ENCODE data around the gene SLC25A2.
"Not testable (repeated sequence)": the region's sequence is repeated elsewhere in the genome, so short reads cannot be mapped to it uniquely, and the experiment has no call there.

SLC25A2 gene

GRCh38 chr5:141316963-141317362 lies 13.1 kb upstream of the SLC25A2 start:
- DNase-seq: not testable (repeated sequence)

GRCh38 chr5:141313711-141314110 lies 9.9 kb upstream of the SLC25A2 start:
- no peak for DNase-seq

DNA sequence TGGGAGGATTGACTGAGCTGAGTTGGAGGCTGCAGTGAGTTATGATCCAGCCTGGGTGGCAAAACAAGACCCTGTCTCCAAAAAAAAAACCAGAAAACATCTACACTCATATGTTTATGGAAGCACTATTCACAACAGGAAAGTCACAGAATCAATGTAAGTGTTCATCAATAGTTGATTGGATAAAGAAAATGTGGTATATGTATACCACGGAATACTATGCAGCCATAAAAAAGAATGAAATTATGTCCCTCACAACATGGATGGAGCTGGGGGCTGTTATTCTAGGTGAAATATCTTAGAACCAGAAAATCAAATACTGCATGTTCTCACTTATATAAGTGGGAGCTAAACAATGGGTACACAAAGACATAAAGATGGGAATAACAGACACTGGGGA lies 2.8 kb upstream of the SLC25A2 start:
- DNase-seq: no peak

DNA sequence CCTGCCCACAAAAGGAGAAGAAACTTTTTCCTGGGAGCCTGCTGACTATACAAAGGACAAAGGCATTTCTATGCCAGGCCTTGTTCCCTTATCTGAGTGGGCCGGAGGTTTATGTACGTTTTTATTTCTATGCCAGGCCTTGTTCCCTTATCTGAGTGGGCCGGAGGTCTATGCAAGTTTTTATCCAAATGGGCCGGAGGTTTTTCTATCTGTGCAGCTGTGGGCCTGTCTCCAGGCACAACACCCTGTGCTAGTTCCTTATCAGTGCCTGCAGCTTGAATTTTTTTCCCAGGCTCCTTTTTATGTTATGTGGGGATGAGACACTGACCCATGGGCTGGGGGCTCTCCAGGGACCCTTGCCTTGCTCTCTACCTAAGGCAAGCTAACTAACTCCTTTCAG lies 5.5 kb downstream of the SLC25A2 start:
- DNase-seq: no peak

GRCh38 chr5:141272906-141273305 lies 30.9 kb downstream of the SLC25A2 start:
- DNase-seq: no peak

DNA sequence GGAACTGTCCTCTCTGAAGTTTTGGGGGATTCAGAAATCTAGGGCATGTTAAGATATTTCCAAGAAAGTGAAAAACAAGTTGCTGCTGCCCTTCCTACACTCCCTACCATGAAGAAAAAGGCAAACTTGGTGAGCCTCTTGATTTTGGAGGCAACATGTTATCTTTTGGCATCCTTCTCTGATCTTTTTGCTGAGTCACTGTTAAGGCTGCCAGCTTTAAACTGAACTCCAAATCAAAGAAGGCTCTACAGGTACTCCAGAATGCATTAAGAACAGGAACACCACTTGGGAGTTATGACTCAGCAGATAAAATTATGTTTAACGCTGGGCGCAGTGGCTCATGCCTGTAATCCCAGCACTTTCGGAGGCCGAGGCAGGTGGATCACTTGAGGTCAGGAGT lies 34.7 kb downstream of the SLC25A2 start:
- DNase-seq: no peak

DNA sequence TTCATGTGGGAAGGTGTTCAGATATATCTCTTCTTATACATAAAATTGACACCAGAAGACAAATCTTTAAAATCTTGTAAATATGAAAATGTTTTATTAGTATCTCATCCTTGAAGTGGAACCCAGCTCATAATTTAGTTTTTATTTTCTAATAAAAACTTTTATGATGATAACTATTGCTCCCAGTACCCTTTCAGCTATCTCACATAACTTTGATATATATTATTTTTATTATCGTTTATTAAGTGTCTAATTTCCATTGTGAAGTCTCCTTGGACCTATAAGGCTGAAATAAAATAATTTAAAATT lies 42.7 kb downstream of the SLC25A2 start:
- no peak for DNase-seq

GRCh38 chr5:141260458-141261237 lies 43.2 kb downstream of the SLC25A2 start:
- DNase-seq: no peak

DNA sequence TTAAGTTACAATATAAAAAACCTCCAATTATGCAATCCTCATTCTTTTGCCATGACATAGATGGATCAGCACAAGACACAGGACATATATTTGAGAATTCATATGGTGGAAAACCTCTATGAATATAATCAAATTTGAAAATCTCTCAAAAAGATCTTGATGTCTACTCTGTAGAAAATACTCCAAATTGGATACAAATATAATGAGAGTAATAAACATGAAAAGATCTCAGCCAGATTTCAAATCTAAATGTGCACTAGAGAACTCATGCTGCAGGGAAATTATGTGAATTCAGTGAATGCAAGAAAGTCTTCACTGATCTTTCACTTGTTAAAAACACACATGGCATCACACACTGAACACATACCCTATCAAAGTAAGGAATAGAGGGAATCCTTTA lies 44.9 kb downstream of the SLC25A2 start:
- DNase-seq: no peak

GRCh38 chr5:141258464-141258863 lies 45.4 kb downstream of the SLC25A2 start:
- no peak for DNase-seq
